Mesenchymal stem cell (in vitro differentiated cells and primary cell): ENCODE results near the gene DPF3.
"Not testable (repeated sequence)": the region's sequence is repeated elsewhere in the genome, so short reads cannot be mapped to it uniquely, and the experiment has no call there.

Source experiments
- DNase-seq: peaks from one replicate; pipeline ENCODE4 v3.0.0-alpha.2; 2013
- H2AFZ ChIP-seq: one replicate; pipeline ENCODE4 v1.6.1; 2013; ENCODE audit warnings: low read depth, mild to moderate bottlenecking, control low read depth, inconsistent platforms, low read length, moderate library complexity
- H2AK5ac ChIP-seq: 2 replicates; pipeline ENCODE4 v1.6.1; 2013; ENCODE audit warnings: low read length, moderate library complexity, mild to moderate bottlenecking, inconsistent platforms; ENCODE audit not compliant: severe bottlenecking
- H2BK120ac ChIP-seq: one replicate; pipeline ENCODE4 v1.6.1; 2013; ENCODE audit warnings: low read depth, mild to moderate bottlenecking, inconsistent platforms, low read length, moderate library complexity
- H2BK12ac ChIP-seq, 2 experiments: one replicate each; pipeline ENCODE4 v1.6.1; 2013; ENCODE audit warnings: inconsistent platforms in 2 of 2, low read length in 2 of 2, mild to moderate bottlenecking in 2 of 2, moderate library complexity in 2 of 2, control low read depth in 1 of 2
- H2BK15ac ChIP-seq: one replicate; pipeline ENCODE4 v1.6.1; 2013; ENCODE audit warnings: mild to moderate bottlenecking, low read depth, inconsistent platforms; ENCODE audit not compliant: poor library complexity, severe bottlenecking
- H2BK5ac ChIP-seq: 2 replicates; pipeline ENCODE4 v1.6.1; 2013; ENCODE audit warnings: low read depth, mild to moderate bottlenecking, low read length, control low read depth, inconsistent platforms; ENCODE audit not compliant: poor library complexity, severe bottlenecking
- H3K14ac ChIP-seq, 2 experiments: one replicate each; pipeline ENCODE4 v1.6.1; 2013; ENCODE audit warnings: inconsistent platforms in 2 of 2, low read length in 2 of 2, control low read depth in 1 of 2, mild to moderate bottlenecking in 1 of 2, moderate library complexity in 1 of 2
- H3K18ac ChIP-seq, 2 experiments: one replicate each; pipeline ENCODE4 v1.6.1; 2013; ENCODE audit warnings: inconsistent platforms in 2 of 2, low read length in 2 of 2, control low read depth in 1 of 2, low read depth in 1 of 2, mild to moderate bottlenecking in 1 of 2
- H3K23ac ChIP-seq, 2 experiments: one replicate each; pipeline ENCODE4 v1.6.1; 2013; ENCODE audit warnings: inconsistent platforms in 2 of 2, low read length in 2 of 2, mild to moderate bottlenecking in 2 of 2, moderate library complexity in 2 of 2, control low read depth in 1 of 2
- H3K27ac ChIP-seq: 2 replicates; pipeline ENCODE4 v1.5.1; 2013; ENCODE audit warnings: mild to moderate bottlenecking, moderate library complexity, low read length, control low read depth, inconsistent platforms; ENCODE audit not compliant: poor library complexity, severe bottlenecking
- H3K27me3 ChIP-seq, 2 experiments: 2 replicates each; pipeline versions ENCODE4 v1.6.1 to v1.7.0; 2013; ENCODE audit warnings: low read length in 2 of 2, mild to moderate bottlenecking in 2 of 2, moderate library complexity in 2 of 2, control low read depth in 1 of 2, inconsistent platforms in 1 of 2; ENCODE audit not compliant: control insufficient read depth in 1 of 2, insufficient read depth in 1 of 2
- H3K36me3 ChIP-seq, 2 experiments: 2 replicates each; pipeline versions ENCODE4 v1.6.1 to v1.7.0; 2013; ENCODE audit warnings: low read length in 2 of 2, control low read depth in 1 of 2, inconsistent platforms in 1 of 2, low read depth in 1 of 2, mild to moderate bottlenecking in 1 of 2; ENCODE audit not compliant: insufficient read depth in 2 of 2, control insufficient read depth in 1 of 2
- H3K4ac ChIP-seq, 2 experiments: one replicate each; pipeline ENCODE4 v1.6.1; 2013; ENCODE audit warnings: inconsistent platforms in 2 of 2, low read length in 2 of 2, mild to moderate bottlenecking in 2 of 2, moderate library complexity in 2 of 2, control low read depth in 1 of 2, low read depth in 1 of 2
- H3K4me1 ChIP-seq: 2 replicates; pipeline ENCODE4 v1.6.1; 2013; ENCODE audit warnings: low read depth, low read length, control low read depth; ENCODE audit not compliant: control insufficient read depth, insufficient read depth
- H3K4me2 ChIP-seq: 2 replicates; pipeline ENCODE4 v1.6.1; 2013; ENCODE audit warnings: low read length, mild to moderate bottlenecking, inconsistent platforms; ENCODE audit not compliant: poor library complexity, severe bottlenecking
- H3K4me3 ChIP-seq, 2 experiments: 2 replicates each; pipeline versions ENCODE4 v1.5.1 to v1.7.0; 2013; ENCODE audit warnings: low read length in 2 of 2, mild to moderate bottlenecking in 2 of 2, control low read depth in 1 of 2, low read depth in 1 of 2; ENCODE audit not compliant: insufficient read depth in 1 of 2
- H3K79me1 ChIP-seq: replicated peaks from 2 replicates; pipeline ENCODE4 v1.6.1; 2013; ENCODE audit warnings: mild to moderate bottlenecking, control low read depth, low read length, inconsistent platforms; ENCODE audit not compliant: poor library complexity, severe bottlenecking
- H3K9ac ChIP-seq: 2 replicates; pipeline ENCODE4 v1.7.0; 2013; ENCODE audit warnings: mild to moderate bottlenecking, low read length, moderate library complexity
- H3K9me3 ChIP-seq: 2 replicates; pipeline ENCODE4 v1.7.0; 2013; ENCODE audit warnings: mild to moderate bottlenecking, low read length; ENCODE audit not compliant: control insufficient read depth
- H4K8ac ChIP-seq: one replicate; pipeline ENCODE4 v1.6.1; 2013; ENCODE audit warnings: inconsistent platforms, mild to moderate bottlenecking, low read length, moderate library complexity
- H4K91ac ChIP-seq: one replicate; pipeline ENCODE4 v1.6.1; 2013; ENCODE audit warnings: mild to moderate bottlenecking, low read length, inconsistent platforms
- WGBS: methylation state at CpG from one replicate; pipeline ENCODE4 v1.1.7; 2013; ENCODE audit warnings: mixed read lengths; 5-methylcytosine and 5-hydroxymethylcytosine counted together

Gene DPF3

GRCh38 chr14:72752034-72752412 lies 141.9 kb downstream of the DPF3 start:
- H3K36me3 ChIP-seq = peaks cover 0 to 40% of the 10 kb centered on the region in 2 experiments
- no peak overlapping the region for H3K14ac ChIP-seq
- no peak overlapping the region for H2AK5ac ChIP-seq
- no peak overlapping the region for H3K18ac ChIP-seq
- H2BK12ac ChIP-seq = no peak overlapping the region
- no peak overlapping the region for H2AFZ ChIP-seq
- H3K4me3 ChIP-seq = no peak overlapping the region
- no peak overlapping the region for H4K8ac ChIP-seq
- no peak overlapping the region for H4K91ac ChIP-seq
- H2BK5ac ChIP-seq = no peak overlapping the region
- H3K9me3 ChIP-seq = peaks cover 3% of the 10 kb centered on the region
- peaks cover 9% of the 10 kb centered on the region for H3K4me1 ChIP-seq
- H3K23ac ChIP-seq = no peak overlapping the region
- H3K9ac ChIP-seq = no peak overlapping the region
- H2BK120ac ChIP-seq = no peak overlapping the region
- H3K4me2 ChIP-seq = no peak overlapping the region
- 97% methylated on average over 3 of the region's 3 CpGs for WGBS
- no peak for DNase-seq
- H2BK15ac ChIP-seq = no peak overlapping the region
- H3K27ac ChIP-seq = no peak overlapping the region
- no peak overlapping the region for H3K4ac ChIP-seq
- H3K79me1 ChIP-seq = peaks cover 48% of the 10 kb centered on the region
- no peaks in the 10 kb centered on the region for H3K27me3 ChIP-seq

- no peak overlapping the region for H4K8ac ChIP-seq
- H2BK12ac ChIP-seq = no peak overlapping the region
- H3K4me1 ChIP-seq = peaks cover 14% of the 10 kb centered on the region
- no peak for DNase-seq
- H2BK15ac ChIP-seq = no peak overlapping the region
- no peak overlapping the region for H4K91ac ChIP-seq
- H3K4me2 ChIP-seq = no peak overlapping the region
- H3K27ac ChIP-seq = no peak overlapping the region
- no peak overlapping the region for H3K4me3 ChIP-seq
- no peak overlapping the region for H3K4ac ChIP-seq
- peaks cover 3% of the 10 kb centered on the region for H3K9me3 ChIP-seq
- H2AFZ ChIP-seq = no peak overlapping the region
- H3K36me3 ChIP-seq = peaks cover 0 to 44% of the 10 kb centered on the region in 2 experiments
- H2BK5ac ChIP-seq = no peak overlapping the region
- H3K27me3 ChIP-seq = no peaks in the 10 kb centered on the region
- no peak overlapping the region for H3K18ac ChIP-seq
- H3K9ac ChIP-seq = no peak overlapping the region
- H3K14ac ChIP-seq = no peak overlapping the region
- H3K23ac ChIP-seq = no peak overlapping the region
- peaks cover 46% of the 10 kb centered on the region for H3K79me1 ChIP-seq
- H2AK5ac ChIP-seq = no peak overlapping the region
- no peak overlapping the region for H2BK120ac ChIP-seq
- WGBS = 96% methylated on average over 8 of the region's 9 CpGs
Observed at GRCh38 chr14:72751276-72752033, 142.4 kb downstream of the DPF3 start.

GRCh38 chr14:72748921-72749320 lies 145.0 kb downstream of the DPF3 start:
- not testable (repeated sequence) for H4K8ac ChIP-seq, H2BK12ac ChIP-seq, H2BK5ac ChIP-seq, H2AK5ac ChIP-seq, H3K27me3 ChIP-seq, DNase-seq, H2BK120ac ChIP-seq, H3K9ac ChIP-seq, H3K27ac ChIP-seq, H3K9me3 ChIP-seq, H4K91ac ChIP-seq, H2BK15ac ChIP-seq, H3K18ac ChIP-seq, H3K14ac ChIP-seq, H3K23ac ChIP-seq, H3K4me2 ChIP-seq, H3K4ac ChIP-seq, H2AFZ ChIP-seq, H3K4me3 ChIP-seq
- Histone ChIP-seq H3K4me1 (peaks cover 24% of the 10 kb centered on the region), H3K36me3 (peaks cover 0 to 45% of the 10 kb centered on the region in 2 experiments), H3K79me1 (peaks cover 32% of the 10 kb centered on the region)
- WGBS = 95% methylated on average over 4 of the region's 4 CpGs

GRCh38 chr14:72747652-72748051 lies 146.2 kb downstream of the DPF3 start:
- Histone ChIP-seq H3K4me1 (peaks cover 24% of the 10 kb centered on the region), H2AFZ (no peak overlapping the region), H3K4me2 (no peak overlapping the region), H3K27ac (no peak overlapping the region), H2BK12ac (no peak overlapping the region), H3K9me3 (peaks cover 3% of the 10 kb centered on the region), H2AK5ac (no peak overlapping the region), H3K23ac (no peak overlapping the region), H3K4ac (no peak overlapping the region), H4K8ac (no peak overlapping the region), H3K14ac (no peak overlapping the region), H3K4me3 (no peak overlapping the region), H4K91ac (no peak overlapping the region), H2BK5ac (no peak overlapping the region), H3K18ac (no peak overlapping the region), H3K9ac (no peak overlapping the region), H3K36me3 (peaks cover 0 to 38% of the 10 kb centered on the region in 2 experiments), H2BK15ac (no peak overlapping the region), H2BK120ac (no peak overlapping the region), H3K79me1 (peaks cover 27% of the 10 kb centered on the region), H3K27me3 (no peaks in the 10 kb centered on the region)
- WGBS = 98% methylated on average over 2 of the region's 3 CpGs
- no peak for DNase-seq
